ENCODE data around the gene CYP3A4. TPM values are rescaled to one million over a fixed set of nuclear protein-coding genes. Genes with fewer than 3 reads are reported as not detected.
"Not testable (repeated sequence)": the region's sequence is repeated elsewhere in the genome, so short reads cannot be mapped to it uniquely, and the experiment has no call there.

The CYP3A4 gene
- total and polyA plus RNA-seq, 4 donors, result 0.11 to 0.40 (median 0.27) TPM; not detected in 1

GRCh38 chr7:99742737-99743394 lies 41.1 kb downstream of the CYP3A4 start:
- Histone ChIP-seq H3K4me1 (ENCODE audit: control insufficient read depth, insufficient read depth, low read length) (no peaks in the 10 kb centered on the region), H3K9me3 (ENCODE audit: control insufficient read depth, insufficient read depth, low read length) (no peaks in the 10 kb centered on the region), H3K27ac (ENCODE audit: low read depth, low read length) (no peak overlapping the region), H3K36me3 (ENCODE audit: control insufficient read depth, insufficient read depth, low read length) (no peaks in the 10 kb centered on the region), H3K4me3 (ENCODE audit: low read depth, low read length) (no peak overlapping the region), H3K27me3 (ENCODE audit: control insufficient read depth, insufficient read depth, low read length) (no peaks in the 10 kb centered on the region)
- WGBS (ENCODE audit: insufficient coverage), result 93% methylated on average over 4 of the region's 4 CpGs
- no peak for DNase-seq (ENCODE audit: low read depth in 4 of 6, low spot score in 6 of 6)

GRCh38 chr7:99741441-99741795 lies 42.6 kb downstream of the CYP3A4 start:
- Histone ChIP-seq H3K27ac (ENCODE audit: low read depth, low read length) (no peak overlapping the region), H3K36me3 (ENCODE audit: control insufficient read depth, insufficient read depth, low read length) (no peaks in the 10 kb centered on the region), H3K27me3 (ENCODE audit: control insufficient read depth, insufficient read depth, low read length) (no peaks in the 10 kb centered on the region), H3K4me3 (ENCODE audit: low read depth, low read length) (no peak overlapping the region), H3K4me1 (ENCODE audit: control insufficient read depth, insufficient read depth, low read length) (no peaks in the 10 kb centered on the region), H3K9me3 (ENCODE audit: control insufficient read depth, insufficient read depth, low read length) (no peaks in the 10 kb centered on the region)
- 69% methylated on average over 2 of the region's 2 CpGs for WGBS (ENCODE audit: insufficient coverage)
- DNase-seq (ENCODE audit: low read depth in 4 of 6, low spot score in 6 of 6), result no peak

GRCh38 chr7:99740573-99741440 lies 43.2 kb downstream of the CYP3A4 start:
- Histone ChIP-seq H3K27me3 (ENCODE audit: control insufficient read depth, insufficient read depth, low read length) (no peaks in the 10 kb centered on the region), H3K36me3 (ENCODE audit: control insufficient read depth, insufficient read depth, low read length) (no peaks in the 10 kb centered on the region), H3K27ac (ENCODE audit: low read depth, low read length) (no peak overlapping the region), H3K4me3 (ENCODE audit: low read depth, low read length) (no peak overlapping the region), H3K4me1 (ENCODE audit: control insufficient read depth, insufficient read depth, low read length) (no peaks in the 10 kb centered on the region), H3K9me3 (ENCODE audit: control insufficient read depth, insufficient read depth, low read length) (no peaks in the 10 kb centered on the region)
- DNase-seq (ENCODE audit: low read depth in 4 of 6, low spot score in 6 of 6), result no peak
- 97% methylated on average over 4 of the region's 5 CpGs for WGBS (ENCODE audit: insufficient coverage)

GRCh38 chr7:99739699-99740572 lies 44.0 kb downstream of the CYP3A4 start:
- H3K9me3 ChIP-seq (ENCODE audit: control insufficient read depth, insufficient read depth, low read length), result no peaks in the 10 kb centered on the region

GRCh38 chr7:99737726-99738125 lies 46.3 kb downstream of the CYP3A4 start:
- no peaks in the 10 kb centered on the region for H3K36me3 ChIP-seq (ENCODE audit: control insufficient read depth, insufficient read depth, low read length)
- H3K9me3 ChIP-seq (ENCODE audit: control insufficient read depth, insufficient read depth, low read length), result no peaks in the 10 kb centered on the region
- no peak overlapping the region for H3K27ac ChIP-seq (ENCODE audit: low read depth, low read length)
- no peak for DNase-seq (ENCODE audit: low read depth in 4 of 6, low spot score in 6 of 6)
- H3K27me3 ChIP-seq (ENCODE audit: control insufficient read depth, insufficient read depth, low read length), result no peaks in the 10 kb centered on the region
- no peaks in the 10 kb centered on the region for H3K4me1 ChIP-seq (ENCODE audit: control insufficient read depth, insufficient read depth, low read length)
- H3K4me3 ChIP-seq (ENCODE audit: low read depth, low read length), result no peak overlapping the region
- WGBS (ENCODE audit: insufficient coverage), result no CpG with 5 or more reads among the region's 1 CpG

More at GRCh38 chr7:99739699-99740572, 44.0 kb downstream of the CYP3A4 start:
- 100% methylated on average over 1 of the region's 2 CpGs for WGBS (ENCODE audit: insufficient coverage)
- H3K4me1 ChIP-seq (ENCODE audit: control insufficient read depth, insufficient read depth, low read length), result no peaks in the 10 kb centered on the region
- no peak overlapping the region for H3K27ac ChIP-seq (ENCODE audit: low read depth, low read length)
- no peaks in the 10 kb centered on the region for H3K36me3 ChIP-seq (ENCODE audit: control insufficient read depth, insufficient read depth, low read length)
- no peak overlapping the region for H3K4me3 ChIP-seq (ENCODE audit: low read depth, low read length)
- H3K27me3 ChIP-seq (ENCODE audit: control insufficient read depth, insufficient read depth, low read length), result no peaks in the 10 kb centered on the region
- no peak for DNase-seq (ENCODE audit: low read depth in 4 of 6, low spot score in 6 of 6)

- H3K4me1 ChIP-seq (ENCODE audit: control insufficient read depth, insufficient read depth, low read length); H3K36me3 ChIP-seq (ENCODE audit: control insufficient read depth, insufficient read depth, low read length); H3K27ac ChIP-seq (ENCODE audit: low read depth, low read length); H3K27me3 ChIP-seq (ENCODE audit: control insufficient read depth, insufficient read depth, low read length); H3K4me3 ChIP-seq (ENCODE audit: low read depth, low read length); DNase-seq (ENCODE audit: low read depth in 4 of 6, low spot score in 6 of 6); H3K9me3 ChIP-seq (ENCODE audit: control insufficient read depth, insufficient read depth, low read length): not testable (repeated sequence)
- 93% methylated on average over 3 of the region's 4 CpGs for WGBS (ENCODE audit: insufficient coverage)
These were observed 47.3 kb downstream of the CYP3A4 start for GRCh38 chr7:99736667-99737066.

GRCh38 chr7:99734987-99735386 lies 49.0 kb downstream of the CYP3A4 start, which contains the start of gene CYP3A7:
Gene CYP3A7 (minus strand): TSS chr7:99735196. CDS start chr7:99735093, 103 bp downstream.
- Histone ChIP-seq H3K27ac (ENCODE audit: low read depth, low read length) (no peak within 1 kb of the TSS), H3K4me3 (ENCODE audit: low read depth, low read length) (no peak within 1 kb of the TSS), H3K27me3 (ENCODE audit: control insufficient read depth, insufficient read depth, low read length) (no peaks in the 10 kb centered on the region), H3K4me1 (ENCODE audit: control insufficient read depth, insufficient read depth, low read length) (no peaks in the 10 kb centered on the region), H3K36me3 (ENCODE audit: control insufficient read depth, insufficient read depth, low read length) (no peaks in the 10 kb centered on the region), H3K9me3 (ENCODE audit: control insufficient read depth, insufficient read depth, low read length) (no peaks in the 10 kb centered on the region)
- WGBS (ENCODE audit: insufficient coverage), result 80% methylated on average over 1 of the region's 5 CpGs
- no peak for DNase-seq (ENCODE audit: low read depth in 4 of 6, low spot score in 6 of 6)

- 92% methylated on average over 2 of the region's 2 CpGs for WGBS (ENCODE audit: insufficient coverage)
- H3K4me1 ChIP-seq (ENCODE audit: control insufficient read depth, insufficient read depth, low read length), result no peaks in the 10 kb centered on the region
- H3K27me3 ChIP-seq (ENCODE audit: control insufficient read depth, insufficient read depth, low read length), result no peaks in the 10 kb centered on the region
- H3K9me3 ChIP-seq (ENCODE audit: control insufficient read depth, insufficient read depth, low read length), result no peaks in the 10 kb centered on the region
- no peak for DNase-seq (ENCODE audit: low read depth in 4 of 6, low spot score in 6 of 6)
- H3K36me3 ChIP-seq (ENCODE audit: control insufficient read depth, insufficient read depth, low read length), result no peaks in the 10 kb centered on the region
- no peak overlapping the region for H3K4me3 ChIP-seq (ENCODE audit: low read depth, low read length)
- H3K27ac ChIP-seq (ENCODE audit: low read depth, low read length), result no peak overlapping the region
These were observed 50.5 kb downstream of the CYP3A4 start for GRCh38 chr7:99733448-99733847.

- Histone ChIP-seq H3K27me3 (ENCODE audit: control insufficient read depth, insufficient read depth, low read length) (no peaks in the 10 kb centered on the region), H3K4me1 (ENCODE audit: control insufficient read depth, insufficient read depth, low read length) (no peaks in the 10 kb centered on the region), H3K4me3 (ENCODE audit: low read depth, low read length) (no peak overlapping the region), H3K36me3 (ENCODE audit: control insufficient read depth, insufficient read depth, low read length) (no peaks in the 10 kb centered on the region), H3K27ac (ENCODE audit: low read depth, low read length) (no peak overlapping the region), H3K9me3 (ENCODE audit: control insufficient read depth, insufficient read depth, low read length) (no peaks in the 10 kb centered on the region)
- 93% methylated on average over 2 of the region's 3 CpGs for WGBS (ENCODE audit: insufficient coverage)
- DNase-seq (ENCODE audit: low read depth in 4 of 6, low spot score in 6 of 6), result no peak
These were observed 51.0 kb downstream of the CYP3A4 start for GRCh38 chr7:99733003-99733402.

Data from spinal cord (tissue), 10 donors.